ENCODE results near the gene GALNT16.

Gene GALNT16

GRCh38 chr14:69259168-69259526, 811 bp upstream of the GALNT16 start:
- TF ChIP-seq EGR1 (IDR thresholded peaks at IDR 0.05) (no peak), YY1 (IDR thresholded peaks at IDR 0.05; ENCODE audit: low read depth) (no peak), EP300 (IDR thresholded peaks at IDR 0.05; ENCODE audit: borderline replicate concordance) (no peak), CEBPB (IDR thresholded peaks at IDR 0.05) (no peak), USF1 (IDR thresholded peaks at IDR 0.05) (no peak), RAD21 (IDR thresholded peaks at IDR 0.05; ENCODE audit: low read depth) (no peak), TAF1 (IDR thresholded peaks at IDR 0.05; ENCODE audit: low read depth) (no peak), NFIC (IDR thresholded peaks at IDR 0.05) (no peak), TCF12 (IDR thresholded peaks at IDR 0.05; ENCODE audit: low read depth) (no peak), CREB1 (IDR thresholded peaks at IDR 0.05; ENCODE audit: low read depth) (no peak), TEAD4 (IDR thresholded peaks at IDR 0.05) (no peak)
- TF ChIP-seq, protein P1, sequence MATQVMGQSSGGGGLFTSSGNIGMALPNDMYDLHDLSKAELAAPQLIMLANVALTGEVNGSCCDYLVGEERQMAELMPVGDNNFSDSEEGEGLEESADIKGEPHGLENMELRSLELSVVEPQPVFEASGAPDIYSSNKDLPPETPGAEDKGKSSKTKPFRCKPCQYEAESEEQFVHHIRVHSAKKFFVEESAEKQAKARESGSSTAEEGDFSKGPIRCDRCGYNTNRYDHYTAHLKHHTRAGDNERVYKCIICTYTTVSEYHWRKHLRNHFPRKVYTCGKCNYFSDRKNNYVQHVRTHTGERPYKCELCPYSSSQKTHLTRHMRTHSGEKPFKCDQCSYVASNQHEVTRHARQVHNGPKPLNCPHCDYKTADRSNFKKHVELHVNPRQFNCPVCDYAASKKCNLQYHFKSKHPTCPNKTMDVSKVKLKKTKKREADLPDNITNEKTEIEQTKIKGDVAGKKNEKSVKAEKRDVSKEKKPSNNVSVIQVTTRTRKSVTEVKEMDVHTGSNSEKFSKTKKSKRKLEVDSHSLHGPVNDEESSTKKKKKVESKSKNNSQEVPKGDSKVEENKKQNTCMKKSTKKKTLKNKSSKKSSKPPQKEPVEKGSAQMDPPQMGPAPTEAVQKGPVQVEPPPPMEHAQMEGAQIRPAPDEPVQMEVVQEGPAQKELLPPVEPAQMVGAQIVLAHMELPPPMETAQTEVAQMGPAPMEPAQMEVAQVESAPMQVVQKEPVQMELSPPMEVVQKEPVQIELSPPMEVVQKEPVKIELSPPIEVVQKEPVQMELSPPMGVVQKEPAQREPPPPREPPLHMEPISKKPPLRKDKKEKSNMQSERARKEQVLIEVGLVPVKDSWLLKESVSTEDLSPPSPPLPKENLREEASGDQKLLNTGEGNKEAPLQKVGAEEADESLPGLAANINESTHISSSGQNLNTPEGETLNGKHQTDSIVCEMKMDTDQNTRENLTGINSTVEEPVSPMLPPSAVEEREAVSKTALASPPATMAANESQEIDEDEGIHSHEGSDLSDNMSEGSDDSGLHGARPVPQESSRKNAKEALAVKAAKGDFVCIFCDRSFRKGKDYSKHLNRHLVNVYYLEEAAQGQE (IDR thresholded peaks at IDR 0.05; ENCODE audit: low read depth), result no peak
- TF ChIP-seq, protein P2, sequence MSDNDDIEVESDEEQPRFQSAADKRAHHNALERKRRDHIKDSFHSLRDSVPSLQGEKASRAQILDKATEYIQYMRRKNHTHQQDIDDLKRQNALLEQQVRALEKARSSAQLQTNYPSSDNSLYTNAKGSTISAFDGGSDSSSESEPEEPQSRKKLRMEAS (IDR thresholded peaks at IDR 0.05), result no peak

DNA sequence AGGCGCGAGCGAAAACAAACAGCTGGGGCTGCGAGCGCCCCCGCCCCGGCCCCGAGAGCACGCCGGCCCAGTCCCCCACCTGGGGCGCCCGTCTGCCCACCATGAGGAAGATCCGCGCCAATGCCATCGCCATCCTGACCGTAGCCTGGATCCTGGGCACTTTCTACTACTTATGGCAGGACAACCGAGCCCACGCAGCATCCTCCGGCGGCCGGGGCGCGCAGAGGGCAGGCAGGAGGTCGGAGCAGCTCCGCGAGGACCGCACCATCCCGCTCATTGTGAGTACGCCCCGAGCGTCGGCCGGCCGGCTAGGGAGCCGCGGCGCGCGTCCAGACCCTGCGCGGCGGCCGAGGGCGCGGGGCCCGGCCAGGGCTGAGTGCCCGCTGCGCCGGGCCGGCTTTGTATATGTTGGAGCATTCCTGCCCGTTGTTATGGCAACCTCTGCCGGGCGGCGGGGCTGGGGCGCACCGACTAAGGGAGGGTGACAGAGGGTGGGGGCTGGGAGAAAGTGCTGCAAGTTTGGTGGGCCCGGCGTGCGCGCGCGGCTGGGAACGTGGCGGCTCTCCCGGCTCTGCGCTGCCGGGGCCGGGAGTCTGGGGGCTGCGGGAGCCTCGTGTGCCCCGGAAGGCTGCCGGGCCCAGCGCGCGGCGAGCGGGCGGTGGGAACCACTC, 367 bp downstream of the GALNT16 start:
- TF ChIP-seq RAD21 (IDR thresholded peaks at IDR 0.05; ENCODE audit: low read depth), result no peak
- no peak for TF ChIP-seq CREB1 (IDR thresholded peaks at IDR 0.05; ENCODE audit: low read depth)
- TF ChIP-seq ZBTB7A (IDR thresholded peaks at IDR 0.05; ENCODE audit: low read depth), result no peak
- TF ChIP-seq TEAD4 (IDR thresholded peaks at IDR 0.05), result no peak
- no peak for TF ChIP-seq FOXM1 (IDR thresholded peaks at IDR 0.05; ENCODE audit: borderline replicate concordance, low read depth)
- TF ChIP-seq, protein P2 (IDR thresholded peaks at IDR 0.05), result no peak
- TF ChIP-seq YY1 (IDR thresholded peaks at IDR 0.05; ENCODE audit: low read depth), result no peak
- TF ChIP-seq EP300 (IDR thresholded peaks at IDR 0.05; ENCODE audit: borderline replicate concordance), result no peak
- TF ChIP-seq TCF12 (IDR thresholded peaks at IDR 0.05; ENCODE audit: low read depth), result no peak
- no peak for TF ChIP-seq EGR1 (IDR thresholded peaks at IDR 0.05)
- no peak for TF ChIP-seq NFIC (IDR thresholded peaks at IDR 0.05)
- TF ChIP-seq CEBPB (IDR thresholded peaks at IDR 0.05), result no peak
- no peak for TF ChIP-seq TAF1 (IDR thresholded peaks at IDR 0.05; ENCODE audit: low read depth)
- no peak for TF ChIP-seq USF1 (IDR thresholded peaks at IDR 0.05)
- TF ChIP-seq, protein P1 (IDR thresholded peaks at IDR 0.05; ENCODE audit: low read depth), result no peak

DNA sequence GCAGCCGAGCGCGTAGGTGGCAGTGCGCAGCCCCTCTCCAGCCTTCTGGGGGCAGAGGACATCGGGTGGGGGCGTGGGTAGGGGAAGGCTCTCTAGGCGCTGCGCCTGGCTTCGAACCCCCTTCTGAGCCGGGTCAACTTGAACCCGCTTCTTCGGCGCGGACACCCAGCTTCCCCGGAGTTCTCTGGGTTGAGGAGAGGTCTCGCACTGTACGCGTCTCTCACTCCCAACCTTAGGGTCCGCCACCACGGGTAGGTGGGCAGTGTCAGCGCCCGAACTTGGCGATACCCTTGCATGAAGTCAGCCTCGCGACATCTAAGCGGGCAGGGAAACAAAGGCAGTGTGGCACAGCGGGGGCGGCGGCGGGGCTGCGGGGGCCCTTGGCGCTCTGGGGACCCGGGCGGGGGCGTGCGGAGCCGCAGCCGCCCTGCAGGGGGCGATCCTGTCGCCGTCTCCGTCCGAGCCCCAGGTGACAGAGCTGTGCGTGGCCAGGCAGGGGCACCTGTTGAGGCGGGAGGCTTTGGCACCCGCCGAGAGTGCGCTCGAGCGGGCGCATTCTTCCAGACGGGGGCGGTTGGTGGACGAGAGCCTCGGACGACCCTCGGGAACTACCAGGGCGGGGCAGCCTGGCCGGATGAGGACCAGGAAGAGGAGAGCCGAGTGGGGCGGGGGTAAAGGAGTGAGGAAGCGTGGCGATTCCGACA, 1.1 kb downstream of the GALNT16 start:
- TF ChIP-seq YY1 (IDR thresholded peaks at IDR 0.05; ENCODE audit: low read depth) (no peak), RAD21 (IDR thresholded peaks at IDR 0.05; ENCODE audit: low read depth) (peak; percentile 51), CEBPB (IDR thresholded peaks at IDR 0.05) (no peak), ZBTB7A (IDR thresholded peaks at IDR 0.05; ENCODE audit: low read depth) (peak; percentile 67; the same call in 1 of the 2 replicates), TCF12 (IDR thresholded peaks at IDR 0.05; ENCODE audit: low read depth) (no peak)
- TF ChIP-seq, protein P2 (IDR thresholded peaks at IDR 0.05), result no peak

GRCh38 chr14:69261761-69262331, 1.9 kb downstream of the GALNT16 start:
- TF ChIP-seq TAF1 (IDR thresholded peaks at IDR 0.05; ENCODE audit: low read depth) (no peak), RAD21 (IDR thresholded peaks at IDR 0.05; ENCODE audit: low read depth) (no peak), USF1 (IDR thresholded peaks at IDR 0.05) (no peak), CEBPB (IDR thresholded peaks at IDR 0.05) (no peak), EGR1 (IDR thresholded peaks at IDR 0.05) (no peak), FOXM1 (IDR thresholded peaks at IDR 0.05; ENCODE audit: borderline replicate concordance, low read depth) (no peak), YY1 (IDR thresholded peaks at IDR 0.05; ENCODE audit: low read depth) (no peak), EP300 (IDR thresholded peaks at IDR 0.05; ENCODE audit: borderline replicate concordance) (no peak), CREB1 (IDR thresholded peaks at IDR 0.05; ENCODE audit: low read depth) (no peak), ZBTB7A (IDR thresholded peaks at IDR 0.05; ENCODE audit: low read depth) (no peak), TEAD4 (IDR thresholded peaks at IDR 0.05) (no peak), TCF12 (IDR thresholded peaks at IDR 0.05; ENCODE audit: low read depth) (no peak), NFIC (IDR thresholded peaks at IDR 0.05) (no peak)
- TF ChIP-seq, protein P2 (IDR thresholded peaks at IDR 0.05), result no peak
- TF ChIP-seq, protein P1 (IDR thresholded peaks at IDR 0.05; ENCODE audit: low read depth), result no peak

All from Ishikawa (cell line).